HG03558 (cell line): ENCODE measurements around the gene DHX15.

Experiments
- ATAC-seq: cut with Tn5 transposase; IDR thresholded peaks from one replicate; pipeline ENCODE4 v1.9.1; 2021; ENCODE audit warnings: moderate number of reproducible peaks; ENCODE audit not compliant: unreplicated experiment; ENCODE audit errors: extremely low read depth

DHX15 gene

GRCh38 chr4:24496597-24496996 lies 87.8 kb downstream of the DHX15 start:
- no peak for ATAC-seq

GRCh38 chr4:24495388-24495787 lies 89.0 kb downstream of the DHX15 start:
- no peak for ATAC-seq

GRCh38 chr4:24489870-24490269 lies 94.5 kb downstream of the DHX15 start:
- no peak for ATAC-seq

GRCh38 chr4:24488399-24489164 lies 95.8 kb downstream of the DHX15 start:
- no peak for ATAC-seq

- ATAC-seq = no peak
Measured at GRCh38 chr4:24482871-24483270, 101.5 kb downstream of the DHX15 start.

GRCh38 chr4:24477919-24478318 lies 106.4 kb downstream of the DHX15 start:
- ATAC-seq = no peak
